HEK293 (cell line): Measurements from ENCODE around the gene B3GNT8.
"Not testable (repeated sequence)": the region's sequence is repeated elsewhere in the genome, so short reads cannot be mapped to it uniquely, and the experiment has no call there.

Source experiments
- ZBTB1 ChIP-seq: fragments of 450-650 bp; formaldehyde crosslinking; IDR thresholded peaks from 2 replicates; pipeline ENCODE4 v1.5.1; 2016; ENCODE audit warnings: missing biosample characterization, missing genetic modification characterization
- TF ChIP-seq, protein P1 (sequence below): fragments of 450-650 bp; formaldehyde crosslinking; IDR thresholded peaks from 2 replicates; pipeline ENCODE4 v1.5.1; 2016; ENCODE audit warnings: missing biosample characterization, missing genetic modification characterization, low read depth
- TF ChIP-seq, protein P2 (sequence below): fragments of 450-650 bp; formaldehyde crosslinking; optimal IDR thresholded peaks from 2 replicates; pipeline ENCODE3; 2016; ENCODE audit warnings: missing biosample characterization, mild to moderate bottlenecking, missing genetic modification characterization

GRCh38 chr19:41381536-41381935 lies 45.6 kb downstream of the B3GNT8 start:
- not testable (repeated sequence) for TF ChIP-seq ZBTB1 (tag by site-specific recombination)
- TF ChIP-seq, protein P1, sequence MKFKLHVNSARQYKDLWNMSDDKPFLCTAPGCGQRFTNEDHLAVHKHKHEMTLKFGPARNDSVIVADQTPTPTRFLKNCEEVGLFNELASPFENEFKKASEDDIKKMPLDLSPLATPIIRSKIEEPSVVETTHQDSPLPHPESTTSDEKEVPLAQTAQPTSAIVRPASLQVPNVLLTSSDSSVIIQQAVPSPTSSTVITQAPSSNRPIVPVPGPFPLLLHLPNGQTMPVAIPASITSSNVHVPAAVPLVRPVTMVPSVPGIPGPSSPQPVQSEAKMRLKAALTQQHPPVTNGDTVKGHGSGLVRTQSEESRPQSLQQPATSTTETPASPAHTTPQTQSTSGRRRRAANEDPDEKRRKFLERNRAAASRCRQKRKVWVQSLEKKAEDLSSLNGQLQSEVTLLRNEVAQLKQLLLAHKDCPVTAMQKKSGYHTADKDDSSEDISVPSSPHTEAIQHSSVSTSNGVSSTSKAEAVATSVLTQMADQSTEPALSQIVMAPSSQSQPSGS (tag by site-specific recombination) = not testable (repeated sequence)
- TF ChIP-seq, protein P2, sequence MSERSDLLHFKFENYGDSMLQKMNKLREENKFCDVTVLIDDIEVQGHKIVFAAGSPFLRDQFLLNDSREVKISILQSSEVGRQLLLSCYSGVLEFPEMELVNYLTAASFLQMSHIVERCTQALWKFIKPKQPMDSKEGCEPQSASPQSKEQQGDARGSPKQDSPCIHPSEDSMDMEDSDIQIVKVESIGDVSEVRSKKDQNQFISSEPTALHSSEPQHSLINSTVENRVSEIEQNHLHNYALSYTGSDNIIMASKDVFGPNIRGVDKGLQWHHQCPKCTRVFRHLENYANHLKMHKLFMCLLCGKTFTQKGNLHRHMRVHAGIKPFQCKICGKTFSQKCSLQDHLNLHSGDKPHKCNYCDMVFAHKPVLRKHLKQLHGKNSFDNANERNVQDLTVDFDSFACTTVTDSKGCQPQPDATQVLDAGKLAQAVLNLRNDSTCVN = not testable (repeated sequence)
